Measurements from ENCODE around the gene MYH14.

MYH14 gene

GRCh38 chr19:50197348-50197747 lies 6.1 kb upstream of the MYH14 start:
- in situ Hi-C loops (cut with MboI; ENCODE audit: low sequenced_read_pairs, unreplicated experiment) = no loop called here

GRCh38 chr19:50198431-50199258 lies 4.8 kb upstream of the MYH14 start:
- no peak for TF ChIP-seq CTCF (IDR thresholded peaks at IDR 0.05; ENCODE audit: borderline replicate concordance, control extremely low read depth, extremely low read depth, insufficient read depth, missing control alignments)
- in situ Hi-C loops (cut with MboI; ENCODE audit: low sequenced_read_pairs, unreplicated experiment) = no loop called here
- no peak for DNase-seq (ENCODE audit: low spot score)

More at GRCh38 chr19:50197348-50197747, 6.1 kb upstream of the MYH14 start:
- no peak for TF ChIP-seq CTCF (IDR thresholded peaks at IDR 0.05; ENCODE audit: borderline replicate concordance, control extremely low read depth, extremely low read depth, insufficient read depth, missing control alignments)
- DNase-seq (ENCODE audit: low spot score) = no peak

GRCh38 chr19:50199259-50199555 lies 4.2 kb upstream of the MYH14 start:
- DNase-seq (ENCODE audit: low spot score) = no peak
- in situ Hi-C loops (cut with MboI; ENCODE audit: low sequenced_read_pairs, unreplicated experiment) = no loop called here
- TF ChIP-seq CTCF (IDR thresholded peaks at IDR 0.05; ENCODE audit: borderline replicate concordance, control extremely low read depth, extremely low read depth, insufficient read depth, missing control alignments) = no peak

GRCh38 chr19:50202386-50202785 lies 1.0 kb upstream of the MYH14 start:
- no peak for DNase-seq (ENCODE audit: low spot score)
- in situ Hi-C loops (cut with MboI; ENCODE audit: low sequenced_read_pairs, unreplicated experiment) = no loop called here
- no peak for TF ChIP-seq CTCF (IDR thresholded peaks at IDR 0.05; ENCODE audit: borderline replicate concordance, control extremely low read depth, extremely low read depth, insufficient read depth, missing control alignments)

- no peak for TF ChIP-seq CTCF (IDR thresholded peaks at IDR 0.05; ENCODE audit: borderline replicate concordance, control extremely low read depth, extremely low read depth, insufficient read depth, missing control alignments)
- no peak for DNase-seq (ENCODE audit: low spot score)
- in situ Hi-C loops (cut with MboI; ENCODE audit: low sequenced_read_pairs, unreplicated experiment) = no loop called here
Observed at GRCh38 chr19:50202962-50203280, 501 bp upstream of the MYH14 start.

- in situ Hi-C loops (cut with MboI; ENCODE audit: low sequenced_read_pairs, unreplicated experiment) = no loop called here
- TF ChIP-seq CTCF (IDR thresholded peaks at IDR 0.05; ENCODE audit: borderline replicate concordance, control extremely low read depth, extremely low read depth, insufficient read depth, missing control alignments) = no peak
- DNase-seq (ENCODE audit: low spot score) = no peak
Observed at GRCh38 chr19:50204081-50204428, 633 bp downstream of the MYH14 start.

Measured in GM13976 (cell line).